ENCODE data around the gene NCOR1.
"Not testable (repeated sequence)": the region's sequence is repeated elsewhere in the genome, so short reads cannot be mapped to it uniquely, and the experiment has no call there.

NCOR1 gene

DNA sequence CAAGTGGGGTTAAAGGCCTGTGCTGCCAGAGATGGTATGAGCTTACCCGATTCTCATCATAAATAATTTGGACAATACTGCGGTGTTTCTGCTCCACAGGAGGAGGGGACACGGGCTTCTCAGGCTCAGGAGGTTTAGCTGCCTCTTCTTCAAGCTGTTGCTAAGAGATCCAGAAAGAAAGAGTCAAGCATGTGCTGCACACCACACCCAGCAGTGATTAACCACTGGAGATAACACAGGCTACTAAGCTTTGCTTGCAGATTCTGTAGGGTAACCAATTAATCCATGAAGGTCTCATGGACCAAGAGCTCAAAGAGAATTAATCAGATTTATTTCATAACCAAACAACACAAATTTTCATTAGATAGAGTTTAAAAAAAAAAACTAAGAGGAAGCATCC, 56.6 kb downstream of the NCOR1 start:
- H3K4me3 ChIP-seq (ENCODE audit: insufficient read depth, low read depth, low read length) = no peak overlapping the region
- H3K4me1 ChIP-seq (ENCODE audit: control insufficient read depth, insufficient read depth, low read length) = no peaks in the 10 kb centered on the region
- H3K9me3 ChIP-seq (ENCODE audit: control insufficient read depth, low read length) = no peaks in the 10 kb centered on the region
- WGBS, 2 experiments = 91 to 93% methylated on average over 3 of the region's 3 CpGs
- H3K36me3 ChIP-seq (ENCODE audit: control insufficient read depth, insufficient read depth, low read length) = no peaks in the 10 kb centered on the region
- H3K27ac ChIP-seq (ENCODE audit: insufficient read depth, low read depth, low read length, poor library complexity, severe bottlenecking) = no peak overlapping the region
- no peaks in the 10 kb centered on the region for H3K27me3 ChIP-seq (ENCODE audit: control insufficient read depth, insufficient read depth, low read length, poor library complexity, severe bottlenecking)

DNA sequence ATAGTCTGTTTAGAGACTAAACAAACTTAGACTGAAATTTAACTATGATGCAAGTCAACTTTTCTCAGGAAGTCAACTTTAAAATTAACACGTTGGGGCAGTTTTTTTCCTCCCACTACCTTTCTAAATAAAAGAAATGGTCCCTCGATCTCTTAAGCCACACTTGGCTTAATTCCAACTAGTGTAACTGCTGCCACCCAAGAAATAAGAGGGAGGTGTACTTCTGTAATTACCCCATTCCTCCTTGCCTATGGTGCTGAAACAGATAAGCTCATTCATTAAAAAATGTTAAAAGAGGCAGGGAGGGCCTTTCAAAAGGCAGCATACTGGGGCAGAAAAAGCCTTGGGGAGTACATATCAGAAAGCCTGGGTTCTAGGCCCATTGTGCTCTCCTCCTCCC, 59.8 kb downstream of the NCOR1 start:
- Histone ChIP-seq H3K27ac (ENCODE audit: insufficient read depth, low read depth, low read length, poor library complexity, severe bottlenecking) (peak overlapping the region; percentile 26), H3K27me3 (ENCODE audit: control insufficient read depth, insufficient read depth, low read length, poor library complexity, severe bottlenecking) (no peaks in the 10 kb centered on the region), H3K36me3 (ENCODE audit: control insufficient read depth, insufficient read depth, low read length) (peaks cover 4% of the 10 kb centered on the region), H3K4me3 (ENCODE audit: insufficient read depth, low read depth, low read length) (no peak overlapping the region), H3K9me3 (ENCODE audit: control insufficient read depth, low read length) (no peaks in the 10 kb centered on the region), H3K4me1 (ENCODE audit: control insufficient read depth, insufficient read depth, low read length) (no peaks in the 10 kb centered on the region)
- 95 to 100% methylated on average over 2 of the region's 2 CpGs for WGBS, 2 experiments

GRCh38 chr17:16152326-16152725, 63.0 kb downstream of the NCOR1 start:
- not testable (repeated sequence) for H3K27me3 ChIP-seq (ENCODE audit: control insufficient read depth, insufficient read depth, low read length, poor library complexity, severe bottlenecking); H3K27ac ChIP-seq (ENCODE audit: insufficient read depth, low read depth, low read length, poor library complexity, severe bottlenecking); H3K4me1 ChIP-seq (ENCODE audit: control insufficient read depth, insufficient read depth, low read length); H3K36me3 ChIP-seq (ENCODE audit: control insufficient read depth, insufficient read depth, low read length); H3K9me3 ChIP-seq (ENCODE audit: control insufficient read depth, low read length); H3K4me3 ChIP-seq (ENCODE audit: insufficient read depth, low read depth, low read length)
- WGBS, 2 experiments = 92 to 100% methylated on average over 1 to 5 of the region's 6 CpGs

DNA sequence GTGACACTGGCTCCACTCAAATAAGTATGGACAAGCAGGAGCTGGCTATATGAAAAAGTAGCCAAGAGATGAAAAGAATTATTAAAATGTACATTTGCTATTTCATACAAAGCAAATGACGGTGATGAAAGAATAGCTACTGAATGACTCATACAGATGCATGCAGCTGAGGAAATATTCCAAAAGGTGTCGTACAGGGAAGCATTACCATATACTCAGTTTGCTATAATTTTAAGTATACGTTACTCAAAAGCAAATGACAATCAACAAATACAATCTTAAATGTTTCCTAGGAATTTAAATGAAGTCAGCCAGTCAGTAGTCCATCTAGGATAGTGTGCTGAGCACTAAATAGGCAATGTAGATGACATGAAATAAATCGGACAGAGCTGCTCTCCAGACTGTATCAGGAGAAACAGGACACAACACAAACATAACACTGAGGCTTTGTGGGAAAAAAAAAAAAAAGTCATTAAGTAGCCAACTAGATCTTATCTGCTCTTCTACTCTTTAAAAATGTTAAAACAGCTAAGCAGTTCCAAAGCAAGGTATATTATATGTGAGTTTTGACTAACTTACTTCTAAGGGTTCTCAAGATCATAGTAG, 65.0 kb downstream of the NCOR1 start:
- Histone ChIP-seq H3K9me3 (ENCODE audit: control insufficient read depth, low read length) (no peaks in the 10 kb centered on the region), H3K4me1 (ENCODE audit: control insufficient read depth, insufficient read depth, low read length) (no peaks in the 10 kb centered on the region), H3K27ac (ENCODE audit: insufficient read depth, low read depth, low read length, poor library complexity, severe bottlenecking) (no peak overlapping the region), H3K27me3 (ENCODE audit: control insufficient read depth, insufficient read depth, low read length, poor library complexity, severe bottlenecking) (no peaks in the 10 kb centered on the region), H3K4me3 (ENCODE audit: insufficient read depth, low read depth, low read length) (no peak overlapping the region), H3K36me3 (ENCODE audit: control insufficient read depth, insufficient read depth, low read length) (peaks cover 9% of the 10 kb centered on the region)
- WGBS, 2 experiments = 96 to 100% methylated on average over 4 of the region's 4 CpGs

DNA sequence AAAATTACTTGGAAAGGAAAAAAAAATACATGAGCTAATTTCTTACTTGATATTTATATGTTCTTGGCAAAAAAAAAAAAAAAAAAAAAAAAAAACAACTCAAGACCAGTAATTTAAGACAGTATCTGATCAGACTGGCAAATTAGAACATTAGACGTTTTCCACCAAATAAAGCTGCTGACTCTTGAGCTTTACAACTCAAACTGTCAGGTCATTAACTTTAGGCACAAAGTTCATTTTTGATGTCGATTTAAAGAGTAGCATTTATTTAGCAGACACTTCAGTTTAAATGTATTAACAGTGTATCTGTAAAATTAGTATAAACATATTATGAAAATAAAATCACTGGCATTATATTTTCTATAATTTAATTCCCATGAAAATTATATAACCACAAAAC, 66.7 kb downstream of the NCOR1 start:
- H3K4me3 ChIP-seq (ENCODE audit: insufficient read depth, low read depth, low read length) = no peak overlapping the region
- 95 to 97% methylated on average over 1 of the region's 2 CpGs for WGBS, 2 experiments
- no peaks in the 10 kb centered on the region for H3K9me3 ChIP-seq (ENCODE audit: control insufficient read depth, low read length)
- no peak overlapping the region for H3K27ac ChIP-seq (ENCODE audit: insufficient read depth, low read depth, low read length, poor library complexity, severe bottlenecking)
- no peaks in the 10 kb centered on the region for H3K4me1 ChIP-seq (ENCODE audit: control insufficient read depth, insufficient read depth, low read length)
- H3K27me3 ChIP-seq (ENCODE audit: control insufficient read depth, insufficient read depth, low read length, poor library complexity, severe bottlenecking) = no peaks in the 10 kb centered on the region
- peaks cover 9% of the 10 kb centered on the region for H3K36me3 ChIP-seq (ENCODE audit: control insufficient read depth, insufficient read depth, low read length)

- 94 to 96% methylated on average over 40 of the region's 40 CpGs for WGBS, 2 experiments
These were observed 69.9 kb downstream of the NCOR1 start for GRCh38 chr17:16145319-16145890.

GRCh38 chr17:16141685-16142084, 73.6 kb downstream of the NCOR1 start:
- Histone ChIP-seq H3K9me3 (ENCODE audit: control insufficient read depth, low read length) (no peaks in the 10 kb centered on the region), H3K27ac (ENCODE audit: insufficient read depth, low read depth, low read length, poor library complexity, severe bottlenecking) (no peak overlapping the region), H3K36me3 (ENCODE audit: control insufficient read depth, insufficient read depth, low read length) (no peaks in the 10 kb centered on the region), H3K4me1 (ENCODE audit: control insufficient read depth, insufficient read depth, low read length) (no peaks in the 10 kb centered on the region), H3K4me3 (ENCODE audit: insufficient read depth, low read depth, low read length) (no peak overlapping the region), H3K27me3 (ENCODE audit: control insufficient read depth, insufficient read depth, low read length, poor library complexity, severe bottlenecking) (no peaks in the 10 kb centered on the region)

More at GRCh38 chr17:16145319-16145890, 69.9 kb downstream of the NCOR1 start:
- not testable (repeated sequence) for H3K27ac ChIP-seq (ENCODE audit: insufficient read depth, low read depth, low read length, poor library complexity, severe bottlenecking); H3K9me3 ChIP-seq (ENCODE audit: control insufficient read depth, low read length); H3K4me1 ChIP-seq (ENCODE audit: control insufficient read depth, insufficient read depth, low read length); H3K4me3 ChIP-seq (ENCODE audit: insufficient read depth, low read depth, low read length); H3K36me3 ChIP-seq (ENCODE audit: control insufficient read depth, insufficient read depth, low read length); H3K27me3 ChIP-seq (ENCODE audit: control insufficient read depth, insufficient read depth, low read length, poor library complexity, severe bottlenecking)

GRCh38 chr17:16140854-16141253, 74.5 kb downstream of the NCOR1 start:
- Histone ChIP-seq H3K27me3 (ENCODE audit: control insufficient read depth, insufficient read depth, low read length, poor library complexity, severe bottlenecking) (no peaks in the 10 kb centered on the region), H3K9me3 (ENCODE audit: control insufficient read depth, low read length) (no peaks in the 10 kb centered on the region), H3K4me3 (ENCODE audit: insufficient read depth, low read depth, low read length) (no peak overlapping the region), H3K27ac (ENCODE audit: insufficient read depth, low read depth, low read length, poor library complexity, severe bottlenecking) (no peak overlapping the region), H3K36me3 (ENCODE audit: control insufficient read depth, insufficient read depth, low read length) (peaks cover 2% of the 10 kb centered on the region), H3K4me1 (ENCODE audit: control insufficient read depth, insufficient read depth, low read length) (no peaks in the 10 kb centered on the region)
- 85 to 90% methylated on average over 2 of the region's 2 CpGs for WGBS, 2 experiments

GRCh38 chr17:16135461-16135860, 79.9 kb downstream of the NCOR1 start:
- no peak overlapping the region for H3K4me3 ChIP-seq (ENCODE audit: insufficient read depth, low read depth, low read length)
- 92 to 97% methylated on average over 5 of the region's 5 CpGs for WGBS, 2 experiments
- H3K4me1 ChIP-seq (ENCODE audit: control insufficient read depth, insufficient read depth, low read length) = no peaks in the 10 kb centered on the region
- no peaks in the 10 kb centered on the region for H3K27me3 ChIP-seq (ENCODE audit: control insufficient read depth, insufficient read depth, low read length, poor library complexity, severe bottlenecking)
- H3K27ac ChIP-seq (ENCODE audit: insufficient read depth, low read depth, low read length, poor library complexity, severe bottlenecking) = no peak overlapping the region
- H3K36me3 ChIP-seq (ENCODE audit: control insufficient read depth, insufficient read depth, low read length) = peaks cover 6% of the 10 kb centered on the region
- H3K9me3 ChIP-seq (ENCODE audit: control insufficient read depth, low read length) = no peaks in the 10 kb centered on the region

DNA sequence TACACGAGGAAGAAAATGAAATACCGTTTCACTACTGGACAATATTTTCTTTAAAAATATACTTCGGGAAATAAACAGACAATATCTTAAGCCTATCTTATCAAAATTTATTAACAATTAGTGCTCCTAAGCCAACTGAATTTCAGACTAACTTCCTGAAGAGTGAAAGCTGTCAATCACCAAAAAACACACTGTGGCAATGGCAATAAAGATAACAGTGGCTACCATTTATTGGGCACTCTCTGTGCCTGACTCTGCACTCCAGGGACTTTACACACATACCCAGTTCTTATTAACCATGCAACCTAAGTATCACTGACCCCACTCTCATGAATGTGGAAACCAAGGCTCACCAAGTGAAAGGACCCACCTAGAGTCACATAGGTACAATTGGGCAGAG, 83.7 kb downstream of the NCOR1 start:
- H3K27ac ChIP-seq (ENCODE audit: insufficient read depth, low read depth, low read length, poor library complexity, severe bottlenecking) = no peak overlapping the region
- peaks cover 12% of the 10 kb centered on the region for H3K36me3 ChIP-seq (ENCODE audit: control insufficient read depth, insufficient read depth, low read length)
- H3K27me3 ChIP-seq (ENCODE audit: control insufficient read depth, insufficient read depth, low read length, poor library complexity, severe bottlenecking) = no peaks in the 10 kb centered on the region
- H3K4me1 ChIP-seq (ENCODE audit: control insufficient read depth, insufficient read depth, low read length) = no peaks in the 10 kb centered on the region
- 93 to 94% methylated on average over 3 of the region's 3 CpGs for WGBS, 2 experiments
- no peaks in the 10 kb centered on the region for H3K9me3 ChIP-seq (ENCODE audit: control insufficient read depth, low read length)
- no peak overlapping the region for H3K4me3 ChIP-seq (ENCODE audit: insufficient read depth, low read depth, low read length)
